Panc1 (cell line): Measurements from ENCODE around the gene LPAR2. TPM values are rescaled to one million over a fixed set of nuclear protein-coding genes. Genes with fewer than 3 reads are reported as not detected.

Source experiments
- ATAC-seq: fragments of 200-7000 bp; cut with Tn5 transposase; 2 replicates; pipeline ENCODE4 v1.9.1; 2020; ENCODE audit warnings: mild to moderate bottlenecking, moderate library complexity
- BruUV-seq: library from RNA; stranded (reverse); fragments of 400-500 nt; replicated peaks from 2 replicates; lab custom pipeline; 2021; lab: Mats Ljungman, UMichigan
- CTCF ChIA-PET: fragments of 300-600 bp; sonication (Branson Sonifier 250); formaldehyde crosslinking; loops from one replicate; lab custom pipeline; 2022; ENCODE audit warnings: antibody characterized with exemption; lab: Charles Lee
- POLR2A ChIA-PET: fragments of 300-600 bp; sonication (Branson Sonifier 250); formaldehyde crosslinking; loops from one replicate; lab custom pipeline; 2022; ENCODE audit warnings: antibody characterized with exemption; lab: Charles Lee
- DNase-seq: peaks from one replicate; pipeline ENCODE4 v3.0.0-alpha.2; 2010; ENCODE audit warnings: low read depth, low spot score
- H3K27ac ChIP-seq: 2 replicates; pipeline ENCODE4 v1.5.1; 2011; ENCODE audit warnings: mild to moderate bottlenecking, low read length, inconsistent platforms
- H3K27me3 ChIP-seq: fragments of 200-500 bp; sonication (Bioruptor generic); 2 replicates; pipeline ENCODE4 v1.6.0; 2014; ENCODE audit warnings: low read length, inconsistent platforms; ENCODE audit not compliant: control insufficient read depth, insufficient read depth
- H3K36me3 ChIP-seq: fragments of 200-500 bp; sonication (Bioruptor generic); 2 replicates; pipeline ENCODE4 v1.5.1; 2014; ENCODE audit warnings: inconsistent platforms, mild to moderate bottlenecking, low read length, moderate library complexity; ENCODE audit not compliant: control insufficient read depth, insufficient read depth
- H3K4me1 ChIP-seq: 2 replicates; pipeline ENCODE4 v1.5.1; 2011; ENCODE audit warnings: inconsistent platforms, mild to moderate bottlenecking, low read length, moderate library complexity; ENCODE audit not compliant: control insufficient read depth, insufficient read depth
- H3K4me3 ChIP-seq, 2 experiments: 2 replicates each; pipeline ENCODE4 v1.5.1; 2011 to 2012; ENCODE audit warnings: low read depth in 2 of 2, low read length in 2 of 2, mild to moderate bottlenecking in 2 of 2, inconsistent platforms in 1 of 2, moderate library complexity in 1 of 2
- H3K9me3 ChIP-seq: fragments of 200-500 bp; sonication (Bioruptor generic); 2 replicates; pipeline ENCODE4 v1.5.1; 2014; ENCODE audit warnings: low read depth, mild to moderate bottlenecking, inconsistent platforms, low read length, moderate library complexity; ENCODE audit not compliant: control insufficient read depth, insufficient read depth
- CTCF ChIP-seq: fragments of 450-650 bp; IDR thresholded peaks from 2 replicates; pipeline ENCODE4 v1.5.1; 2017; ENCODE audit warnings: mild to moderate bottlenecking
- POLR2AphosphoS5 ChIP-seq: IDR thresholded peaks from 2 replicates; pipeline ENCODE4 v1.6.1; 2012; ENCODE audit warnings: mild to moderate bottlenecking, low read depth, low read length, moderate library complexity
- SIN3A ChIP-seq: IDR thresholded peaks from 2 replicates; pipeline ENCODE4 v1.6.1; 2012; ENCODE audit warnings: low read depth, mild to moderate bottlenecking, low read length, moderate library complexity, borderline replicate concordance; ENCODE audit not compliant: insufficient read depth
- TCF7L2 ChIP-seq: IDR thresholded peaks from 2 replicates; pipeline ENCODE4 v1.6.1; 2011; ENCODE audit warnings: mild to moderate bottlenecking, low read depth, low read length, inconsistent platforms
- in situ Hi-C: cut with HindIII; loops from 2 replicates; pipeline ENCODE4 v1.10.0; 2016; ENCODE audit warnings: low sequenced_read_pairs, low pct_unique_long_range_greater_than_20kb
- intact Hi-C: fragments of 100-400 bp; cut with micrococcal nuclease; formaldehyde crosslinking; loops from one replicate; pipeline ENCODE4 v1.10.0; 2022; ENCODE audit not compliant: unreplicated experiment
- total RNA-seq: library from RNA; stranded (reverse); gene quantifications from one replicate; pipeline ENCODE4 v1.2.1, GENCODE V29; 2021; ENCODE audit not compliant: unreplicated experiment
- TF ChIP-seq, protein P1 (sequence below), 2 experiments: IDR thresholded peaks; 2 replicates each; pipeline ENCODE4 v1.6.1; 2011 to 2012; ENCODE audit warnings: low read depth in 2 of 2, control low read depth in 1 of 2, low read length in 1 of 2, mild to moderate bottlenecking in 1 of 2, moderate library complexity in 1 of 2; ENCODE audit not compliant: insufficient read depth in 1 of 2

Gene LPAR2
- total RNA-seq, 1 experiment from 2014 or later: 16.0 TPM

- TF ChIP-seq SIN3A: no peak
- TF ChIP-seq CTCF: peak; percentile 89
- TF ChIP-seq, protein P1, sequence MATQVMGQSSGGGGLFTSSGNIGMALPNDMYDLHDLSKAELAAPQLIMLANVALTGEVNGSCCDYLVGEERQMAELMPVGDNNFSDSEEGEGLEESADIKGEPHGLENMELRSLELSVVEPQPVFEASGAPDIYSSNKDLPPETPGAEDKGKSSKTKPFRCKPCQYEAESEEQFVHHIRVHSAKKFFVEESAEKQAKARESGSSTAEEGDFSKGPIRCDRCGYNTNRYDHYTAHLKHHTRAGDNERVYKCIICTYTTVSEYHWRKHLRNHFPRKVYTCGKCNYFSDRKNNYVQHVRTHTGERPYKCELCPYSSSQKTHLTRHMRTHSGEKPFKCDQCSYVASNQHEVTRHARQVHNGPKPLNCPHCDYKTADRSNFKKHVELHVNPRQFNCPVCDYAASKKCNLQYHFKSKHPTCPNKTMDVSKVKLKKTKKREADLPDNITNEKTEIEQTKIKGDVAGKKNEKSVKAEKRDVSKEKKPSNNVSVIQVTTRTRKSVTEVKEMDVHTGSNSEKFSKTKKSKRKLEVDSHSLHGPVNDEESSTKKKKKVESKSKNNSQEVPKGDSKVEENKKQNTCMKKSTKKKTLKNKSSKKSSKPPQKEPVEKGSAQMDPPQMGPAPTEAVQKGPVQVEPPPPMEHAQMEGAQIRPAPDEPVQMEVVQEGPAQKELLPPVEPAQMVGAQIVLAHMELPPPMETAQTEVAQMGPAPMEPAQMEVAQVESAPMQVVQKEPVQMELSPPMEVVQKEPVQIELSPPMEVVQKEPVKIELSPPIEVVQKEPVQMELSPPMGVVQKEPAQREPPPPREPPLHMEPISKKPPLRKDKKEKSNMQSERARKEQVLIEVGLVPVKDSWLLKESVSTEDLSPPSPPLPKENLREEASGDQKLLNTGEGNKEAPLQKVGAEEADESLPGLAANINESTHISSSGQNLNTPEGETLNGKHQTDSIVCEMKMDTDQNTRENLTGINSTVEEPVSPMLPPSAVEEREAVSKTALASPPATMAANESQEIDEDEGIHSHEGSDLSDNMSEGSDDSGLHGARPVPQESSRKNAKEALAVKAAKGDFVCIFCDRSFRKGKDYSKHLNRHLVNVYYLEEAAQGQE (IDR thresholded peaks at IDR 0.05; ENCODE audit: insufficient read depth in 1 of 2, low read depth in 2 of 2, low read length in 1 of 2): no peak
- no peaks in the 10 kb centered on the region for H3K27me3 ChIP-seq
- no peaks in the 10 kb centered on the region; the same call in 1 of the 2 replicates for H3K4me1 ChIP-seq
- H3K27ac ChIP-seq: peak within 1 kb of the TSS; percentile 79
- H3K36me3 ChIP-seq: peaks cover 3% of the 10 kb centered on the region; the same call in 1 of the 2 replicates
- CTCF ChIA-PET: interaction anchor here (0.6 to 1.3 kb wide), 3 partner anchors 91 to 110 kb away, joined by 3 to 4 read pairs (median 3); no protein-coding TSS in a partner anchor
- POLR2A ChIA-PET: no interaction called here
- intact Hi-C loops (loop anchor here (10.0 kb wide), 1 partner anchor 109 kb away; the partner anchor contains the start of gene CILP2), in situ Hi-C loops (no loop called here)
- no peaks in the 10 kb centered on the region for H3K9me3 ChIP-seq
- no TSS peak for BruUV-seq
- H3K4me3 ChIP-seq: peak within 1 kb of the TSS; percentile 76 to 79
- no peak for DNase-seq
- peak; percentile 92 for ATAC-seq
These were observed 15.4 kb upstream of the LPAR2 start, which contains the start of gene GMIP for GRCh38 chr19:19643158-19644053. TSS of gene GMIP (minus strand) at chr19:19643657. CDS start at chr19:19643529, 128 bp downstream.

- Histone ChIP-seq H3K36me3 (peaks cover 3% of the 10 kb centered on the region; the same call in 1 of the 2 replicates), H3K4me3 (peak overlapping the region; percentile 76 to 79), H3K4me1 (no peaks in the 10 kb centered on the region; the same call in 1 of the 2 replicates), H3K9me3 (no peaks in the 10 kb centered on the region), H3K27me3 (no peaks in the 10 kb centered on the region), H3K27ac (peak overlapping the region; percentile 79)
- in situ Hi-C loops: no loop called here
- TF ChIP-seq, protein P1 (IDR thresholded peaks at IDR 0.05; ENCODE audit: insufficient read depth in 1 of 2, low read depth in 2 of 2, low read length in 1 of 2): no peak
- TF ChIP-seq TCF7L2 (no peak), SIN3A (no peak), POLR2AphosphoS5 (no peak), CTCF (no peak)
- intact Hi-C loops: loop anchor here (10.0 kb wide), 1 partner anchor 108 kb away; the partner anchor contains the start of gene CILP2
- BruUV-seq: no TSS peak
- POLR2A ChIA-PET: no interaction called here
- CTCF ChIA-PET: no interaction called here
- ATAC-seq (peak; percentile 22), DNase-seq (no peak)
These were observed 14.6 kb upstream of the LPAR2 start for GRCh38 chr19:19642506-19643157.
